HG02884 (cell line): ENCODE measurements around the gene MGRN1.

ENCODE experiments used
- ATAC-seq: cut with Tn5 transposase; IDR thresholded peaks from one replicate; pipeline ENCODE4 v1.9.1; 2021; ENCODE audit warnings: mild to moderate bottlenecking, moderate library complexity; ENCODE audit not compliant: unreplicated experiment

The MGRN1 gene

DNA sequence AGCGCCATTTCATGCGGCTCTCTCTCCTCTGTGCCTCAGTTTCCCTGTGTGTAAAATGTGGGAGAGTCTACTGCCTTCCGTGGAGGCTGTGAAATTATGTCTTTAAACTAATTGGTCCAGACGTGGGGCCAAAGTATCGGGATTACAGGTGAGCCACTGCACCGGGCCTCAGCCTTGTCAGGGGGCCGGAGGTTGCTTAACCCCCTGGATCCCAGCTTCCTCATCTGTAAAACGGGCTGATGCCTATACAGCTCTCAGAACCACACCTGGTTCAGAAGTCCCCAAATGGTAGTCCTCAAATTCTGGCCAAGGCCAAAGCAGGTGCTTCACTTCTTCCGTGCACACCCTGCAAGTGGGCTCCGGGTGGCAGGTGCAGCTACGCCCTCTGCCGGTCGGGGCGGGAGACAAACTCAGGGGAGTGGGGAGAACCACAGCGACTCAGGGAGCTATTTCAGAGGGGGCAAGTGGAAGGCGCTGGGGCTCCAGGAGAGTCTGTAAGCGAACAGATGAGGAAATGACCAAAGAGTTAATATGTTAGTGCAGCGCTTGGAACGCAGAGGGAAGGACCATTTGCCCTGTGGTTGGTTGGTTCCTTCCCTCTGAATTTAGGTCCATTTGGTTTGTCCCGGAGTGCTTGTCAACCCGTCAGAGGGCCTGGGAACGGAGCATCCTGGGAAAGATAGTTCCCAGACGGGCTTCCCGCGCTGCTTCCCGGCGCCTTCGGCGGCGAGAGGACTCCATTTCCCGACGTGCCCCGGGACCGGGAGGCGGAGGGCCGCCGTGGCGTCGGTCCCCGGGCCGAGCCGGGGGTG is at the start of gene MGRN1:
TSS of gene MGRN1 (plus strand) at position 812 of the 812 bp plus-strand sequence. CDS start 135 bp downstream, outside the sequence.
- ATAC-seq, result peak; percentile 64

DNA sequence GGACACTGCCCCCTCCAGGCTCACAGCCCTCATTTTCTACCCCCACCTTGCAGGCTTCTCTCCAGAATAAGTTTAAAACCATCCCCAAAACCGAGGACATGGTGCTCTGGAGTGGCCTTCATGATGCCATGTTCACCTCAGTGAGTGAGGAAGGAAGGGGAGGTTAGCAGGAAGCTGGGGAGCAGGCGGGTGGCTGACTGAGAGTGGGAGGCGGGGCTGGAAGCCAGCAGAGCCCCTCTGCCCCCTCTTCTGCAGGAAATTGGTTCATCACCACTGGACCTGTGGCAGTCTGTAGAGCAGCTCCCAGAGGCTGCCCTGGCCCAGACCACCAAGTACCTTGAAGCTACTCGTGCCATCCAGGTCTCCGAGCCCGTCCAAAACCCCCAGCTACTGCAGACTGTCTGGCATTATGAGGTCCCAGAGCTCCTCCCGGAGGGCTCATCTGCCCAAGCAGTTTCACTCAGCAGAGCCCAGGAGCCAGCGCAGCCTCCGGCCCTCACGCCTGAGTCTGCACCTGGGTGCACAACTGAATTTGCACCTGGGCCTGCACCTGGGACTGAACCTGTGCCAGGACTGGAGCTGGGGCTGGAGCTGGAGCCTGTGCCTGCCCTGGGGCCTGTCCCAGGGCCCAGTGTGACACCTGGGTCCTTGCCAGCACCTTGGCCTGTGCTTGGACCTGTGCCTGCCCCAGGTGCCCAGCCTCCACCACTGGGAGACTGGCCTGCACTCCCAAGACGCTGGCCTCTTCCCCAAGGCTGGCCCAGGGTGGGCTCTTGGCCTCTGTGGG is 49.5 kb upstream of the MGRN1 start:
- ATAC-seq, result no peak

DNA sequence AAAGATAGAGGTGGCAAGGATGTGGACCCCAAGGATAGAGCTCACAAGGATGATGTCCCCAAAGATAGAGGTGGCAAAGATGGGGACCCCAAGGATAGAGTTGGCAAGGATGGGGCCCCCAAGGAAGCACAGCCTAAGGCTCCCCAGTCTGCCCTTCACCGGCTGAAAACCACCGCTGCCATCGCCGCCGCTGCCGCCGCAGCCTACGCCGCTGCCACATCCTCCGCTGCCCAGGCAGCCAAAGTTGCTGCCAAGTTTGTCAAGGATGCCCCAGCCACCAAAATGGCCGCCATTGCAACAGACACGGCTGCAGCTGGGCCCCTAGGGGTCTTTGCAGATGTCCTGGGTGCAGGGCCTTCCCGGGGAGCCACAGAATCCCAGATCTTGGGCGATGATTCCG is 48.6 kb upstream of the MGRN1 start:
- no peak for ATAC-seq

GRCh38 chr16:4578961-4579530 is 45.6 kb upstream of the MGRN1 start:
- ATAC-seq, result no peak

DNA sequence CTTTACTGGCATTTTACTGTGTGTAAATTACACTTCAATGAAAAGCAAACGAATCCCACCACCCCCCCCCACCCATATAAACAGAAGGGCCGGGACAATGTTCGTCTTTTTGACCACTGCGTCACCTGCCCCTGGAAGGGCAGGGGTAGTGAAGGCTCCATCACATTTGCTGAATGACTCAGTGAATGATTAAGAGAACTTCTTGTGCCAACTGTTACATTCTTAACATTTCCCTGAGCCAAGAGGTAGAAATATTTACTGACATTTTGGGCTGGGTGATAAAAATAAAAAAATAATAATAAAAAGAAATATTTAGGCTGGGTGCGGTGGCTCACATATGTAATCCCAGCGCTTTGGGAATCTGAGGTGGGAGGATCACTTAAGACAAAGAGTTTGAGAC is 44.4 kb upstream of the MGRN1 start:
- no peak for ATAC-seq

GRCh38 chr16:4583906-4584305 is 40.7 kb upstream of the MGRN1 start:
- ATAC-seq, result no peak

- ATAC-seq, result no peak
Observed at GRCh38 chr16:4586291-4586690, 38.3 kb upstream of the MGRN1 start.

DNA sequence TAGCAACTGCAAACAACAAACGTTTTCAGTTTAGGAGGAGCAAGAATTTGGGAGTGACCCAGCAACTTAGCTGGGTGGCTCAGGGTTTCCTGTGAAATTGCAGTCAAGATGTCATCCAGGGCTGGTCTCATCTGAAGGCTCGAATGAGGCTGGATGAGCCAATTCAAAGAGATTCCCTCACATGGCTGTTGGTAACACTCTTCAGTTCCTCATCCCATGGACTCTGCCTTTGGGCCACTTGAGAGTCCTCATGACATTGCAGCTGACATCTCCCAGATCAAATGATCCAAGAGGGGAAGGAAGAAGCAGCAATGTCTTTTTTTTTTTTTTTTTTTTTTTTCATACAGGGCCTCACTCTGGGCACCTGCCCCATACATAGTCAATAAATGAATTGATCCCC is 36.2 kb upstream of the MGRN1 start:
- ATAC-seq, result no peak

- no peak for ATAC-seq
Observed at GRCh38 chr16:4588961-4589360, 35.7 kb upstream of the MGRN1 start.

GRCh38 chr16:4591191-4591590 is 33.4 kb upstream of the MGRN1 start:
- no peak for ATAC-seq

GRCh38 chr16:4591706-4592470 is 32.7 kb upstream of the MGRN1 start:
- no peak for ATAC-seq

GRCh38 chr16:4593086-4593485 is 31.5 kb upstream of the MGRN1 start:
- ATAC-seq, result no peak

- no peak for ATAC-seq
Observed at GRCh38 chr16:4594433-4595410, 29.9 kb upstream of the MGRN1 start.

DNA sequence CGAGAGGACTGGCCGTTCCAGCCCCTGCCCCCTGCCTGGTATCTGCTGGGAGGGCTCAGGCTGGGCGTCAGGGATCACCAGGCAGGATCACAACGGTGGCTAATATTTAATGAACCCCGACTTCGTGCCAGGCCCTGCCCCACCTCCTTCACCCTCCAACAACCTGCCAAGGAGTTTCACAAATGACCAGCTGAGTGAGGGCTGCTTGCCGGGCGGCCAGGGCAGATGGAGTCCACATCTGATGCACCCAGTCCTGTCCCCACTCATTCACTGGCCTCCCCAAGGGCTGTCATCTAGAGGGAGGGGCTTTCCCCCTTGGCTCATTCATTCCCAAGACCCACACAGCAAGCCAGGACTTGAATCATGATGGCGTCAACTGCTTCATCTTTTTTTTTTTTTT is 27.5 kb upstream of the MGRN1 start:
- ATAC-seq, result no peak

- no peak for ATAC-seq
Observed at GRCh38 chr16:4599037-4599436, 25.6 kb upstream of the MGRN1 start.

DNA sequence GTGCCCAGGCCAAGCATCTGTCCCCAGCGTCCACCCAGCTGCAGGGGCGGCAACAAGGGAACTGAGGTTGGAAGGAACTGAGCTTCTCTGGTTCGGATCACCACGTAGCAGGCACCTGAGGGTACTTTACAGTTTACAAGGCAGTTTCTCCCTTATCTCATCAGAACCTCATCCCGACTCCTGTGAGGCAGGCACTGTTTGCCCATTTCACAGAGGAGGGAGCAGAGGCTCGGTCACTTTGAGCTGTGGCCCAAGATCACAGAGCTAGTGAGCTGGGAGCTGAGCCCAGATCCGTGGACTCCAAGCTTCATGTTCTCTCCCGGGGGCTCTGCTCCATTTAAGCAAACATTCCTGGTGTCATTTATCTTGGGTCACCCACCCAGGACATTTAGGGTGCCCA is 25.1 kb upstream of the MGRN1 start:
- ATAC-seq, result no peak

GRCh38 chr16:4601036-4601863 is 23.4 kb upstream of the MGRN1 start:
- no peak for ATAC-seq

DNA sequence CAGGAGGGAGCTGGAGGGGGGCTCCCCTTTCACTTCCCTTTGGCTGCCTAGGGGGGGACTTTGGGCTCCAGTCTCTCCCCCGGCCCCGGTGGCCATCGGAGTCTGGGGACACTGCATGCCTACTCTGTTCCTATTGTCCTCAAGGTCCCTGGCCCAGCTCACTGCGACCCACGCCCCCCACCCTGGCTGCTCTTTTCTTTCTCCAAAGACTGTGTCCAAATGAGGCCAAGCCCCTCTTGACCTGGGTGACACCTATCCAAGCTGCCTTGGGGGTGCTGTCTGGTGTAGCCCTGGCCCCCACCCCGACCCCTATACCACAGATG is 22.8 kb upstream of the MGRN1 start:
- no peak for ATAC-seq

DNA sequence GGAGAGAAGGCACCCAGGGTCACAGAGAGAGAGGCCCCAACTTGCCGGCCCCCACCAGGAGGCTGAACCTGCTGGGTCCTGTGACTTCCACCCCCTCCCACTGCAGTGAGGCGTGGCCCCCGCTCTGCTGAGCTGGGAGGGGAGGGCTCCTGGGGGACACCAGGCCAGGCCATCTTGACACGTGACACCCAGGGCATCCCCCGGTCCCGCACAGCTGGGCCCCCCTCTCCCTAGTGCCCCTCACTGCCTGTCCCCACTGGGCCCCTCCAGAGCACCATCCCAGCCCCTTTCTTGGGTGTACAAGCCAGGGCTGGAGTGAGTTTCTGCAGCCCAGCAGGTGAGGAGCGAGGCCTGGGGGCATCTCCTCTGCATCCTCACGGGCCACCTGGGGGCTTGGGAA is 22.3 kb upstream of the MGRN1 start:
- no peak for ATAC-seq
